Erythroblast (primary cell): ENCODE results near the gene TTLL9.

Experiments
- GATA1 ChIP-seq: IDR thresholded peaks from 2 replicates; pipeline ENCODE4 v1.6.1; 2011; ENCODE audit warnings: low read depth, mild to moderate bottlenecking, control low read depth, low read length, moderate library complexity
- POLR2A ChIP-seq: IDR thresholded peaks from 2 replicates; pipeline ENCODE4 v1.6.1; 2011; ENCODE audit warnings: mild to moderate bottlenecking, low read length

GRCh38 chr20:31835554-31835953 is 34.9 kb upstream of the TTLL9 start:
- TF ChIP-seq POLR2A: no peak
- no peak for TF ChIP-seq GATA1
